Measurements from ENCODE around the gene PAPSS2.
A peak's percentile ranks its signal among the peaks of the same experiment; 100 is the strongest.
"Not testable (repeated sequence)": the region's sequence is repeated elsewhere in the genome, so short reads cannot be mapped to it uniquely, and the experiment has no call there.

Gene PAPSS2

GRCh38 chr10:87744606-87745005 is 84.9 kb downstream of the PAPSS2 start:
- Mint-ChIP-seq H3K27me3 (ENCODE audit: low read depth) (peaks cover 13% of the 10 kb centered on the region), H3K4me3 (no peak overlapping the region), H3K9me3 (no peaks in the 10 kb centered on the region), H3K27ac (no peak overlapping the region), H3K4me1 (ENCODE audit: low read depth) (no peaks in the 10 kb centered on the region), H3K36me3 (ENCODE audit: low read depth) (no peaks in the 10 kb centered on the region)
- DNase-seq (ENCODE audit: low spot score) = no peak

DNA sequence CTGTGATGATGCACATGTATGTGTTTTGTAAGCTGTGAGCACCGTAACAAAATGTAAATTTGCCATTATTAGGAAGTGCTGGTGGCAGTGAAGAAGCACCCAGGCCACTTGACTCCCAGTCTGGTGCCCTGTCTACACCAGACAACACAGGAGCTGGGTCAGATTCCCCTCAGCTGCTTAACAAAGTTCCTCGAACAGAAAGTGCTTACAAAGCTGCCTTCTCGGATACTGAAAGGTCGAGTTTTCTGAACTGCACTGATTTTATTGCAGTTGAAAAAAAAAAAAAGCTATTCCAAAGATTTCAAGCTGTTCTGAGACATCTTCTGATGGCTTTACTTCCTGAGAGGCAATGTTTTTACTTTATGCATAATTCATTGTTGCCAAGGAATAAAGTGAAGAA is 87.2 kb downstream of the PAPSS2 start:
- Mint-ChIP-seq H3K27ac (no peak overlapping the region), H3K9me3 (no peaks in the 10 kb centered on the region), H3K36me3 (ENCODE audit: low read depth) (no peaks in the 10 kb centered on the region), H3K4me1 (ENCODE audit: low read depth) (peaks cover 5% of the 10 kb centered on the region), H3K4me3 (no peak overlapping the region), H3K27me3 (ENCODE audit: low read depth) (peaks cover 6% of the 10 kb centered on the region)
- no peak for DNase-seq (ENCODE audit: low spot score)

- H3K27me3 Mint-ChIP-seq (ENCODE audit: low read depth); H3K27ac Mint-ChIP-seq: not testable (repeated sequence)
Observed at GRCh38 chr10:87748244-87748643, 88.6 kb downstream of the PAPSS2 start.

DNA sequence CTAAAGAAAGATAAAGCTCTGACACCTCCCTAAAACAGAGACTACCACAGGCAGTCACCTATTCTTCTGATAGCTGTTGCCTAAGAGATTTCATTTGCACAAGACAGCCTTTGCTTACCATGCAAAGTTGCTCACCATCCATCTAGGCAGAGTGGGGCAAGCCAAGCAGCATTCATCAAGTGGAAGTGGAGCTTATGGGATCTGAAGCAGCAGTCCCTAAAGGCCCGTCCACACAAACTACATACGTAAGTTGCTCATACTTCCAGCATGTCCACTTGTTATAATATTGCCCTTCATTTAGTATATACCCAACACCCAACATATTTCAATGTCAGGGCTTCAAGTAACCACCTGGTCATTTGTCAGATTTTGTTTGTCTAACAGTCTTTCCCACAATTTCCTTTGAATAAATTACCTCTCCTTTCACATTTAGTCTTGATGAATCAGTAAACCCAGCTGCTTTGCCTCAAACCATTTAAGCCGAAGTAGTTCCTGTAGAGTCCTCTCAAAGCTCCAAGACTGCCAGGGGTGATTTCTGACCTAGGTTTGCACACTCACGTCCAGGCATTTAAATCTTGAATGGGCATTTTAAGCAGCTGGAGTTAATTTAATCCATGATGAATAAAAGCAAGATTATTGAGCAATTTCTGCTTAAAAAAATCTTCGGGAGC is 90.5 kb downstream of the PAPSS2 start:
- no peak overlapping the region for H3K27ac Mint-ChIP-seq
- no peak overlapping the region for H3K4me3 Mint-ChIP-seq
- DNase-seq (ENCODE audit: low spot score) = no peak
- no peaks in the 10 kb centered on the region for H3K9me3 Mint-ChIP-seq
- peaks cover 15% of the 10 kb centered on the region for H3K36me3 Mint-ChIP-seq (ENCODE audit: low read depth)
- no peaks in the 10 kb centered on the region for H3K27me3 Mint-ChIP-seq (ENCODE audit: low read depth)
- H3K4me1 Mint-ChIP-seq (ENCODE audit: low read depth) = peaks cover 8% of the 10 kb centered on the region

More at GRCh38 chr10:87748244-87748643, 88.6 kb downstream of the PAPSS2 start:
- not testable (repeated sequence) for H3K9me3 Mint-ChIP-seq; H3K36me3 Mint-ChIP-seq (ENCODE audit: low read depth); DNase-seq (ENCODE audit: low spot score); H3K4me1 Mint-ChIP-seq (ENCODE audit: low read depth); H3K4me3 Mint-ChIP-seq

DNA sequence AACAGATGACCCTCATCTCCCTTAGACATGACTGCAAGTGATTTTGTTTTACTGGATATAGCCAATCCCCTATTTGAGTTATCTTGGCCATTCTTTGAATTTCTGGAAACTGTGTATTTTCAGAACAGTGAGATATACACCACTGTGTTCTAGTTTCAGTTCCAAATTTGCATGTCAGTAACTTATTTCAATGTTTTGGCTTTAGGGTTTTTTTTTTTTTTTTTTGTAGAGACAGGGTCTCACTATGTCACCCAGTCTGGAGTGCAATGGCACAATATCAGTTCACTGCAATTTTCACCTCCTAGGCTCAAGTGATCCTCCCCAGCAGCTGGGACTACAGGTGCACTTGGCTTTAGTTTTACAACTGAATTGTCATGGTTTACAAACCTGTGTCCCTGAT is 91.1 kb downstream of the PAPSS2 start:
- Mint-ChIP-seq H3K27me3 (ENCODE audit: low read depth) (no peaks in the 10 kb centered on the region), H3K4me1 (ENCODE audit: low read depth) (peaks cover 8% of the 10 kb centered on the region), H3K4me3 (no peak overlapping the region), H3K27ac (no peak overlapping the region), H3K9me3 (no peaks in the 10 kb centered on the region), H3K36me3 (ENCODE audit: low read depth) (peaks cover 15% of the 10 kb centered on the region)
- DNase-seq (ENCODE audit: low spot score) = no peak

- H3K27me3 Mint-ChIP-seq (ENCODE audit: low read depth) = no peaks in the 10 kb centered on the region
- no peak overlapping the region for H3K4me3 Mint-ChIP-seq
- peaks cover 8% of the 10 kb centered on the region for H3K4me1 Mint-ChIP-seq (ENCODE audit: low read depth)
- peaks cover 20% of the 10 kb centered on the region for H3K36me3 Mint-ChIP-seq (ENCODE audit: low read depth)
- no peak overlapping the region for H3K27ac Mint-ChIP-seq
- no peaks in the 10 kb centered on the region for H3K9me3 Mint-ChIP-seq
- no peak for DNase-seq (ENCODE audit: low spot score)
Observed at GRCh38 chr10:87751274-87751673, 91.6 kb downstream of the PAPSS2 start.

GRCh38 chr10:87752566-87752965 is 92.9 kb downstream of the PAPSS2 start:
- H3K36me3 Mint-ChIP-seq (ENCODE audit: low read depth) = peaks cover 24% of the 10 kb centered on the region
- no peak overlapping the region for H3K27ac Mint-ChIP-seq
- no peak overlapping the region for H3K4me3 Mint-ChIP-seq
- DNase-seq (ENCODE audit: low spot score) = no peak
- no peaks in the 10 kb centered on the region for H3K9me3 Mint-ChIP-seq
- H3K27me3 Mint-ChIP-seq (ENCODE audit: low read depth) = no peaks in the 10 kb centered on the region
- peaks cover 8% of the 10 kb centered on the region for H3K4me1 Mint-ChIP-seq (ENCODE audit: low read depth)

GRCh38 chr10:87753995-87754866 is 94.6 kb downstream of the PAPSS2 start:
- Mint-ChIP-seq H3K9me3 (no peaks in the 10 kb centered on the region), H3K36me3 (ENCODE audit: low read depth) (peaks cover 28% of the 10 kb centered on the region), H3K27me3 (ENCODE audit: low read depth) (no peaks in the 10 kb centered on the region), H3K4me3 (no peak overlapping the region), H3K27ac (no peak overlapping the region), H3K4me1 (ENCODE audit: low read depth) (peaks cover 10% of the 10 kb centered on the region)
- DNase-seq (ENCODE audit: low spot score) = no peak

- H3K27me3 Mint-ChIP-seq (ENCODE audit: low read depth) = no peaks in the 10 kb centered on the region
- no peak overlapping the region for H3K27ac Mint-ChIP-seq
- no peaks in the 10 kb centered on the region for H3K9me3 Mint-ChIP-seq
- H3K36me3 Mint-ChIP-seq (ENCODE audit: low read depth) = peaks cover 36% of the 10 kb centered on the region
- H3K4me1 Mint-ChIP-seq (ENCODE audit: low read depth) = peaks cover 9% of the 10 kb centered on the region
- no peak overlapping the region for H3K4me3 Mint-ChIP-seq
- no peak for DNase-seq (ENCODE audit: low spot score)
Observed at GRCh38 chr10:87757685-87758084, 98.0 kb downstream of the PAPSS2 start.

GRCh38 chr10:87759551-87759950 is 99.9 kb downstream of the PAPSS2 start:
- peaks cover 24% of the 10 kb centered on the region for H3K36me3 Mint-ChIP-seq (ENCODE audit: low read depth)

DNA sequence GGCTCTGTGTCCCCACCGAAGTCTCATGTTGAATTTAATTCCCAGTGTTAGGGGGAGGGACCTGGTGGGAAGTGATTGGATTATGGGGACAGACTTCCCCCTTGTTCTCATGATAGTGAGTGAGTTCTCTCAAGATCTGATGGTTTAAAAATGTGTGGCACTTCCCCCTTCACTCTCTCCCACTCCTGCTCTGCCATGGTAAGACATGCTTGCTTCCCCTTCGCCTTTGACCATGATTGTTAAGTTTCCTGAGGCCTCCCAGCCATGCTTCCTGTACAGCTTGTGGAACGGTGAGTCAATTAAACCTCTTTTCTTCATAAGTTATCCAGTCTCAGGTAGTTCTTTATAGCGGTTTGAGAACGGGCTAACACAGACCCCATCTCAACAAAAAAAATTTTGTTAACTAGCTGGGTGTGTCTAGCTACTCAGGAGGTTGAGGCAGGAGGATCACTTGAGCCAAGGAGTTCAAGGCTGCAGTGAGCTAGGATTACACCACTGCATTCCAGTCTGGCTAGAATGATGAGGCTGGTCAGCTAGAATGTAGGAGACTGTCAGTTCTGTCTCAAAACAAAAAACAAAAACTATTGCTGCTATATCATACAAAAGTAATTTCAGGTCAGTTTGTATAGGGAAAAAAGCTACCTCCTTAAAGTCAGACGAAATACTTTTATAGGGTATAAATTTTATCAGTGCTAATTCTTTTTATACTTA is 100.7 kb downstream of the PAPSS2 start:
- peaks cover 12% of the 10 kb centered on the region for H3K4me1 Mint-ChIP-seq (ENCODE audit: low read depth)
- no peak for DNase-seq (ENCODE audit: low spot score)
- H3K27ac Mint-ChIP-seq = no peak overlapping the region
- H3K9me3 Mint-ChIP-seq = no peaks in the 10 kb centered on the region
- no peaks in the 10 kb centered on the region for H3K27me3 Mint-ChIP-seq (ENCODE audit: low read depth)
- H3K36me3 Mint-ChIP-seq (ENCODE audit: low read depth) = peaks cover 25% of the 10 kb centered on the region
- no peak overlapping the region for H3K4me3 Mint-ChIP-seq

More at GRCh38 chr10:87759551-87759950, 99.9 kb downstream of the PAPSS2 start:
- no peaks in the 10 kb centered on the region for H3K27me3 Mint-ChIP-seq (ENCODE audit: low read depth)
- DNase-seq (ENCODE audit: low spot score) = no peak
- H3K4me1 Mint-ChIP-seq (ENCODE audit: low read depth) = peaks cover 14% of the 10 kb centered on the region
- H3K27ac Mint-ChIP-seq = no peak overlapping the region
- no peak overlapping the region for H3K4me3 Mint-ChIP-seq
- H3K9me3 Mint-ChIP-seq = no peaks in the 10 kb centered on the region

DNA sequence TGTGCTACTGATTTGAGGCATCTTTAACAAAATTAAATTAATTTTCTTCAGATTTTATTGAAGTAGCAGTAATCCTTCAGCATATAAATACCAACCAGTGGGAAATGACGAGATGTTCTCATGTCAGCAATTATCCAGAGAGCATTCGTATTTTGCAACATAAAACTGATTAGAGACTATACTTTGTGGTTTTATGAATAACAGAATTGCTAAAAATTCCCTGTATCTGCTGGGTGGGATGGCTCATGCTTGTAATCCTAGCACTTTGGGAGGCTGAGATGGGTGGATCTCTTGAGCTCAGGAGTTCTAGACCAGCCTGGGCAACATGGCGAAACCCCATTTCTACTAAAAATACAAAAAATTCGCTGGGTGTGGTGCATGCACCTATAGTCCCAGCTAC is 101.5 kb downstream of the PAPSS2 start:
- Mint-ChIP-seq H3K27me3 (ENCODE audit: low read depth) (no peaks in the 10 kb centered on the region), H3K9me3 (no peaks in the 10 kb centered on the region), H3K4me1 (ENCODE audit: low read depth) (peaks cover 12% of the 10 kb centered on the region), H3K27ac (no peak overlapping the region), H3K4me3 (no peak overlapping the region), H3K36me3 (ENCODE audit: low read depth) (peaks cover 25% of the 10 kb centered on the region)
- no peak for DNase-seq (ENCODE audit: low spot score)

DNA sequence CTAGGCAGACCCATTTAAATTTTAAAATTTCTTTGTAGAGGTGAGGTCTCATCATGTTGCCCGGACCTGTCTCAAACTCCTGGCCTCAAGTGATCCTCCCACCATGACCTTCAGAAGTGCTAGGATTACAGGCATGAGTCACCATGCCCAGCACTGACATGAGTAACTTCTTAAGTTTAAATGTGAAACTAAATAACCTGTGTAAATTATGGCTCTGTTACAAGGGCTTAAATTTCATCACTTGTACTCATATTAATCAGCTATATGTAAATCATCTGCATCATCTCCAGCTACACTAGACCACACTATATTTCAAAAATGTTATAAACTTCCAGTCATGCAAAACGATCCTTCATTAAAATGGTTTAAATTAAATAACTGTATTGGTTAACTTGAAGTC is 102.2 kb downstream of the PAPSS2 start:
- no peaks in the 10 kb centered on the region for H3K27me3 Mint-ChIP-seq (ENCODE audit: low read depth)
- peak overlapping the region; percentile 53 for H3K27ac Mint-ChIP-seq
- H3K4me1 Mint-ChIP-seq (ENCODE audit: low read depth) = peaks cover 12% of the 10 kb centered on the region
- H3K4me3 Mint-ChIP-seq = peak overlapping the region; percentile 11
- DNase-seq (ENCODE audit: low spot score) = peak; percentile 73
- peaks cover 21% of the 10 kb centered on the region for H3K36me3 Mint-ChIP-seq (ENCODE audit: low read depth)
- H3K9me3 Mint-ChIP-seq = no peaks in the 10 kb centered on the region
